CD4-positive, alpha-beta memory T cell (primary cell): ENCODE measurements around the gene MARCHF5. TPM values are rescaled to one million over a fixed set of nuclear protein-coding genes. Genes with fewer than 3 reads are reported as not detected.
"Not testable (repeated sequence)": the region's sequence is repeated elsewhere in the genome, so short reads cannot be mapped to it uniquely, and the experiment has no call there.

Experiments used
- CTCF ChIA-PET: fragments of 350-600 bp; sonication (Branson Sonifier 250); formaldehyde crosslinking; loops from one replicate; lab custom pipeline; 2021; ENCODE audit warnings: inconsistent platforms; ENCODE audit not compliant: partially characterized antibody; lab: Charles Lee
- POLR2A ChIA-PET: fragments of 350-600 bp; sonication (Branson Sonifier 250); formaldehyde crosslinking; loops from one replicate; lab custom pipeline; 2021; ENCODE audit not compliant: partially characterized antibody; lab: Charles Lee
- DNase-seq, 5 donors: peaks; one replicate each; pipeline versions ENCODE4 v3.0.0 to v3.0.0-alpha.2; 2020 to 2022; ENCODE audit warnings: mixed read lengths in 1 of 5
- H3K27ac ChIP-seq: one replicate; pipeline ENCODE4 v1.7.0; 2013; ENCODE audit warnings: low read depth, low read length
- H3K27me3 ChIP-seq: 2 replicates; pipeline ENCODE4 v1.7.0; 2013; ENCODE audit warnings: mild to moderate bottlenecking, low read length, moderate library complexity; ENCODE audit not compliant: insufficient read depth
- H3K36me3 ChIP-seq: 2 replicates; pipeline ENCODE4 v1.7.0; 2013; ENCODE audit warnings: mild to moderate bottlenecking, low read length, moderate library complexity; ENCODE audit not compliant: insufficient read depth
- H3K4me1 ChIP-seq: 2 replicates; pipeline ENCODE4 v1.7.0; 2013; ENCODE audit warnings: mild to moderate bottlenecking, low read length, moderate library complexity; ENCODE audit not compliant: insufficient read depth
- H3K4me3 ChIP-seq, 2 donors: one replicate each; pipeline ENCODE4 v1.7.0; 2013; ENCODE audit warnings: low read length in 2 of 2, mild to moderate bottlenecking in 1 of 2
- H3K9me3 ChIP-seq, 2 donors: one replicate each; pipeline ENCODE4 v1.7.0; 2013; ENCODE audit warnings: low read length in 2 of 2, control low read depth in 1 of 2; ENCODE audit not compliant: control insufficient read depth in 1 of 2
- H3K27ac Mint-ChIP-seq, 7 donors: one replicate each; pipeline ENCODE4 v1.8.0; 2020 to 2021; ENCODE audit warnings: mixed read lengths in 7 of 7, mild to moderate bottlenecking in 6 of 7, inconsistent platforms in 3 of 7, moderate library complexity in 3 of 7
- H3K27me3 Mint-ChIP-seq, 2 donors: one replicate each; pipeline ENCODE4 v1.8.0; 2020 to 2021; ENCODE audit warnings: mixed read lengths in 2 of 2
- H3K36me3 Mint-ChIP-seq, 2 donors: one replicate each; pipeline ENCODE4 v1.8.0; 2020 to 2021; ENCODE audit warnings: mixed read lengths in 2 of 2, inconsistent platforms in 1 of 2, mild to moderate bottlenecking in 1 of 2
- H3K4me1 Mint-ChIP-seq, 4 donors: one replicate each; pipeline ENCODE4 v1.8.0; 2020 to 2021; ENCODE audit warnings: mixed read lengths in 4 of 4, mild to moderate bottlenecking in 1 of 4
- H3K4me3 Mint-ChIP-seq, 8 donors: one replicate each; pipeline ENCODE4 v1.8.0; 2020 to 2021; ENCODE audit warnings: mixed read lengths in 8 of 8, mild to moderate bottlenecking in 7 of 8, moderate library complexity in 6 of 8, inconsistent platforms in 3 of 8
- H3K9me3 Mint-ChIP-seq, 8 donors: one replicate each; pipeline ENCODE4 v1.8.0; 2020 to 2021; ENCODE audit warnings: mixed read lengths in 8 of 8, mild to moderate bottlenecking in 5 of 8, inconsistent platforms in 3 of 8, moderate library complexity in 1 of 8
- intact Hi-C: fragments of 100-400 bp; cut with micrococcal nuclease; formaldehyde crosslinking; loops from one replicate; pipeline ENCODE4 v1.15.1; 2023
- polyA plus RNA-seq, 2 donors: library from polyadenylated mRNA; unstranded; fragments of 300-500 nt; fragmentation: Illumina TruSeq; gene quantifications; one replicate each; pipeline ENCODE4 v1.2.3, GENCODE V29; 2021
- total RNA-seq, 2 experiments: library from RNA; stranded (reverse); gene quantifications; one replicate each; pipeline ENCODE4 v1.2.3, GENCODE V29; 2021

MARCHF5 gene
- total and polyA plus RNA-seq, 4 experiments from 2014 or later: 26.7 to 40.8 (median 34.7) TPM

GRCh38 chr10:92327445-92328433 is 36.8 kb downstream of the MARCHF5 start:
- H3K36me3 Mint-ChIP-seq: peaks cover 16 to 18% of the 10 kb centered on the region in 2 donors
- Histone ChIP-seq H3K9me3 (no peaks in the 10 kb centered on the region), H3K27me3 (no peaks in the 10 kb centered on the region), H3K4me1 (no peaks in the 10 kb centered on the region), H3K36me3 (no peaks in the 10 kb centered on the region), H3K27ac (no peak overlapping the region), H3K4me3 (no peak overlapping the region)
- intact Hi-C loops: no loop called here
- peak overlapping the region in 1 of 8 donors; percentile 15 for H3K4me3 Mint-ChIP-seq
- no peak for DNase-seq
- no peaks in the 10 kb centered on the region for H3K9me3 Mint-ChIP-seq
- H3K27ac Mint-ChIP-seq: peak overlapping the region in 2 of 7 donors; percentile 8 to 53
- no peaks in the 10 kb centered on the region for H3K27me3 Mint-ChIP-seq
- ChIA-PET CTCF (no interaction called here), POLR2A (no interaction called here)
- H3K4me1 Mint-ChIP-seq: peaks cover 21 to 51% (median 32%) of the 10 kb centered on the region in 4 donors

GRCh38 chr10:92328993-92329392 is 38.0 kb downstream of the MARCHF5 start:
- Mint-ChIP-seq H3K4me1 (peaks cover 19 to 42% (median 23%) of the 10 kb centered on the region in 4 donors), H3K27me3 (no peaks in the 10 kb centered on the region), H3K36me3 (peaks cover 9 to 15% of the 10 kb centered on the region in 2 donors), H3K9me3 (no peaks in the 10 kb centered on the region), H3K27ac (no peak overlapping the region), H3K4me3 (no peak overlapping the region)
- no peaks in the 10 kb centered on the region for H3K4me1 ChIP-seq
- H3K27ac ChIP-seq: no peak overlapping the region
- intact Hi-C loops: no loop called here
- H3K36me3 ChIP-seq: no peaks in the 10 kb centered on the region
- H3K9me3 ChIP-seq: no peaks in the 10 kb centered on the region
- POLR2A ChIA-PET: no interaction called here
- CTCF ChIA-PET: no interaction called here
- no peak for DNase-seq
- no peak overlapping the region for H3K4me3 ChIP-seq
- H3K27me3 ChIP-seq: no peaks in the 10 kb centered on the region

- intact Hi-C loops, POLR2A ChIA-PET, H3K4me3 Mint-ChIP-seq, H3K9me3 ChIP-seq, H3K4me1 ChIP-seq, H3K27ac ChIP-seq, DNase-seq, H3K36me3 ChIP-seq, H3K27me3 ChIP-seq, H3K4me3 ChIP-seq, H3K27me3 Mint-ChIP-seq, H3K9me3 Mint-ChIP-seq: not testable (repeated sequence)
- Mint-ChIP-seq H3K27ac (peak overlapping the region in 1 of 7 donors; percentile 21), H3K36me3 (peaks cover 5 to 15% of the 10 kb centered on the region in 2 donors), H3K4me1 (peaks cover 18 to 42% (median 22%) of the 10 kb centered on the region in 4 donors)
- CTCF ChIA-PET: interaction anchor here (1.5 kb wide), 1 partner anchor 8 kb away, joined by 5 read pairs; no protein-coding TSS in a partner anchor
Observed at GRCh38 chr10:92329927-92330326, 39.0 kb downstream of the MARCHF5 start.

- DNase-seq: no peak
- Histone ChIP-seq H3K36me3 (peaks cover 4% of the 10 kb centered on the region), H3K27me3 (no peaks in the 10 kb centered on the region), H3K4me3 (no peak overlapping the region), H3K4me1 (no peaks in the 10 kb centered on the region), H3K9me3 (no peaks in the 10 kb centered on the region), H3K27ac (no peak overlapping the region)
- Mint-ChIP-seq H3K4me3 (no peak overlapping the region), H3K27me3 (no peaks in the 10 kb centered on the region), H3K9me3 (no peaks in the 10 kb centered on the region), H3K4me1 (peaks cover 1 to 8% (median 3%) of the 10 kb centered on the region in 4 donors), H3K27ac (peak overlapping the region in 5 of 7 donors; percentile 4 to 44 (median 18)), H3K36me3 (peaks cover 28 to 49% of the 10 kb centered on the region in 2 donors)
- CTCF ChIA-PET: no interaction called here
- intact Hi-C loops: no loop called here
- POLR2A ChIA-PET: no interaction called here
Observed at GRCh38 chr10:92342796-92343195, 51.8 kb downstream of the MARCHF5 start.

- H3K9me3 Mint-ChIP-seq, H3K4me3 ChIP-seq, intact Hi-C loops, CTCF ChIA-PET, H3K27ac Mint-ChIP-seq, H3K9me3 ChIP-seq, POLR2A ChIA-PET, H3K27me3 ChIP-seq, H3K27me3 Mint-ChIP-seq, DNase-seq, H3K4me1 ChIP-seq, H3K4me1 Mint-ChIP-seq, H3K27ac ChIP-seq: not testable (repeated sequence)
- peaks cover 45 to 65% of the 10 kb centered on the region in 2 donors for H3K36me3 Mint-ChIP-seq
- peaks cover 15% of the 10 kb centered on the region for H3K36me3 ChIP-seq
- H3K4me3 Mint-ChIP-seq: peak overlapping the region in 1 of 8 donors; percentile 48
Observed at GRCh38 chr10:92345575-92345974, 54.6 kb downstream of the MARCHF5 start.

GRCh38 chr10:92347035-92347676 is 56.2 kb downstream of the MARCHF5 start:
- POLR2A ChIA-PET, H3K4me3 ChIP-seq, H3K4me1 Mint-ChIP-seq, H3K27me3 ChIP-seq, H3K27me3 Mint-ChIP-seq, H3K9me3 ChIP-seq, intact Hi-C loops, H3K4me1 ChIP-seq, H3K27ac Mint-ChIP-seq, H3K9me3 Mint-ChIP-seq, H3K27ac ChIP-seq, H3K4me3 Mint-ChIP-seq, DNase-seq, CTCF ChIA-PET: not testable (repeated sequence)
- peaks cover 36 to 58% of the 10 kb centered on the region in 2 donors for H3K36me3 Mint-ChIP-seq
- peaks cover 14% of the 10 kb centered on the region for H3K36me3 ChIP-seq

GRCh38 chr10:92350411-92350810 is 59.4 kb downstream of the MARCHF5 start:
- Histone ChIP-seq H3K9me3 (no peaks in the 10 kb centered on the region), H3K27me3 (no peaks in the 10 kb centered on the region), H3K4me3 (no peak overlapping the region), H3K4me1 (no peaks in the 10 kb centered on the region), H3K27ac (no peak overlapping the region), H3K36me3 (peaks cover 11% of the 10 kb centered on the region)
- peak in 1 of 5 donors; percentile 20 for DNase-seq
- CTCF ChIA-PET: no interaction called here
- POLR2A ChIA-PET: interaction anchor here (0.6 kb wide), 1 partner anchor 53 kb away, joined by 5 read pairs; no protein-coding TSS in a partner anchor
- H3K36me3 Mint-ChIP-seq: peaks cover 22 to 37% of the 10 kb centered on the region in 2 donors
- no peaks in the 10 kb centered on the region for H3K27me3 Mint-ChIP-seq
- H3K9me3 Mint-ChIP-seq: no peaks in the 10 kb centered on the region
- intact Hi-C loops: no loop called here
- H3K4me3 Mint-ChIP-seq: no peak overlapping the region
- no peaks in the 10 kb centered on the region for H3K4me1 Mint-ChIP-seq
- H3K27ac Mint-ChIP-seq: peak overlapping the region in 3 of 7 donors; percentile 23 to 76 (median 52)
